Measurements from ENCODE around the gene MSGN1. TPM values are rescaled to one million over a fixed set of nuclear protein-coding genes. Genes with fewer than 3 reads are reported as not detected.

MSGN1 gene
- total and polyA plus RNA-seq, 2 of the 8 experiments (the other 6 are each of a cell fraction or from before 2014, with no cell fraction given) = not detected

GRCh38 chr2:17849275-17849674 lies 33.0 kb downstream of the MSGN1 start:
- H4K8ac ChIP-seq (ENCODE audit: extremely low read depth, insufficient read depth, low read length) = no peak overlapping the region
- no peak for DNase-seq (ENCODE audit: low read depth in 1 of 2, low spot score in 2 of 2)
- H3K18ac ChIP-seq (ENCODE audit: extremely low read depth, low read length) = no peak overlapping the region
- no peak for FAIRE-seq
- H2BK120ac ChIP-seq (replicated peaks; ENCODE audit: low read depth, low read length) = no peak overlapping the region
- no peaks in the 10 kb centered on the region for H4K20me1 ChIP-seq (replicated peaks in 1 of 2; ENCODE audit: control insufficient read depth in 1 of 2, insufficient read depth in 2 of 2, low read length in 2 of 2)
- no peak overlapping the region for H3K27ac ChIP-seq (ENCODE audit: low read depth, low read length)
- H3K4me3 ChIP-seq (ENCODE audit: extremely low read depth in 1 of 4, insufficient read depth in 2 of 4, low read depth in 3 of 4, low read length in 4 of 4) = no peak overlapping the region
- H3K36me3 ChIP-seq (ENCODE audit: control insufficient read depth in 2 of 4, insufficient read depth in 4 of 4, low read length in 3 of 4) = no peaks in the 10 kb centered on the region
- no peak overlapping the region for H2BK20ac ChIP-seq (ENCODE audit: low read length)
- no peak overlapping the region for H3K9ac ChIP-seq (replicated peaks in 1 of 4; ENCODE audit: extremely low read depth in 1 of 4, low read depth in 3 of 4, low read length in 3 of 4)
- no peak overlapping the region for H3K4ac ChIP-seq (replicated peaks; ENCODE audit: insufficient read length, low read depth, low read length)
- no peaks in the 10 kb centered on the region for H3K79me2 ChIP-seq (ENCODE audit: control insufficient read depth in 1 of 2, insufficient read depth in 2 of 2, low read length in 2 of 2)
- H2BK12ac ChIP-seq (ENCODE audit: low read depth, low read length) = no peak overlapping the region
- no peak overlapping the region for H2BK5ac ChIP-seq (ENCODE audit: low read depth, low read length)
- 91% methylated on average over 5 of the region's 5 CpGs; no CpG with 5 or more reads in 1 of the 2 experiments for WGBS, 2 experiments (ENCODE audit: extremely low coverage in 1 of 2, insufficient coverage in 1 of 2, insufficient read length in 1 of 2, insufficient replicate concordance in 2 of 2, low coverage in 1 of 2, low lambda C conversion rate in 2 of 2, missing lambda C conversion rate in 1 of 2)
- no peaks in the 10 kb centered on the region for H3K23me2 ChIP-seq (ENCODE audit: low read depth, low read length)
- H3K23ac ChIP-seq (ENCODE audit: insufficient read length) = no peak overlapping the region
- CTCF ChIA-PET (ENCODE audit: partially characterized antibody) = interaction anchor here (0.6 to 8.2 kb wide), 18 partner anchors 10 to 530 kb away, joined by 3 to 76 read pairs (median 4); no protein-coding TSS in a partner anchor
- H3K56ac ChIP-seq (replicated peaks; ENCODE audit: insufficient read length, low read depth, low read length) = no peak overlapping the region
- no peaks in the 10 kb centered on the region for H3K79me1 ChIP-seq (ENCODE audit: low read depth, low read length)
- H3K14ac ChIP-seq (ENCODE audit: insufficient read length) = no peak overlapping the region
- H3K27me3 ChIP-seq (replicated peaks in 1 of 4; ENCODE audit: control insufficient read depth in 3 of 4, extremely low read depth in 1 of 4, insufficient read depth in 3 of 4, low read length in 3 of 4) = no peaks in the 10 kb centered on the region
- H2AK5ac ChIP-seq (ENCODE audit: low read depth, low read length) = no peak overlapping the region
- no peaks in the 10 kb centered on the region for H3K4me1 ChIP-seq (replicated peaks in 1 of 4; ENCODE audit: control insufficient read depth in 3 of 4, insufficient read depth in 4 of 4, low read length in 3 of 4)
- POLR2A ChIA-PET (ENCODE audit: partially characterized antibody) = no interaction called here
- H3K9me3 ChIP-seq (ENCODE audit: insufficient read depth in 2 of 2, low read depth in 1 of 2, low read length in 1 of 2) = no peaks in the 10 kb centered on the region
- H2AFZ ChIP-seq (ENCODE audit: low read length) = peak overlapping the region; percentile 50; the same call in 1 of the 2 replicates
- no peak overlapping the region for H4K91ac ChIP-seq (replicated peaks; ENCODE audit: insufficient read length, low read length)
- no peak overlapping the region for H3K4me2 ChIP-seq (ENCODE audit: insufficient read depth in 1 of 2, low read depth in 2 of 2, low read length in 2 of 2)
- H4K5ac ChIP-seq (ENCODE audit: insufficient read length, low read depth, low read length) = no peak overlapping the region
- no peak overlapping the region for H2BK15ac ChIP-seq (ENCODE audit: low read length)
- TF ChIP-seq RXRA (IDR thresholded peaks at IDR 0.05; ENCODE audit: insufficient read depth, low read depth, low read length) = no peak
- TF ChIP-seq BACH1 (IDR thresholded peaks at IDR 0.05; ENCODE audit: low read length) = no peak

Data from H1 (cell line).